WTC11 (cell line): Measurements from ENCODE around the gene SLC1A4. TPM values are rescaled to one million over a fixed set of nuclear protein-coding genes. Genes with fewer than 3 reads are reported as not detected.

Experiments used
- ATAC-seq: fragments of 200-7000 bp; cut with Tn5 transposase; 2 replicates; pipeline ENCODE4 v1.10.0; 2021; ENCODE audit warnings: mild to moderate bottlenecking, moderate library complexity
- CTCF ChIA-PET: fragments of 300-600 bp; sonication (Branson Sonifier 250); formaldehyde crosslinking; loops from one replicate; lab custom pipeline; 2021; ENCODE audit warnings: antibody characterized with exemption; lab: Charles Lee
- POLR2A ChIA-PET: fragments of 350-600 bp; sonication (Branson Sonifier 250); formaldehyde crosslinking; loops from one replicate; lab custom pipeline; 2021; ENCODE audit warnings: antibody characterized with exemption; lab: Charles Lee
- DNase-seq: peaks from one replicate; pipeline ENCODE4 v3.0.0; 2021; ENCODE audit warnings: low spot score
- H3K27ac Mint-ChIP-seq: 2 replicates; pipeline ENCODE4 v1.8.0; 2021; ENCODE audit warnings: mixed read lengths
- H3K27me3 Mint-ChIP-seq: 2 replicates; pipeline ENCODE4 v1.8.0; 2021; ENCODE audit warnings: low read depth, mild to moderate bottlenecking, moderate library complexity, mixed read lengths
- H3K36me3 Mint-ChIP-seq: 2 replicates; pipeline ENCODE4 v1.8.0; 2021; ENCODE audit warnings: mixed read lengths
- H3K4me1 Mint-ChIP-seq: 2 replicates; pipeline ENCODE4 v1.8.0; 2022; ENCODE audit warnings: mixed read lengths
- H3K4me3 Mint-ChIP-seq: 2 replicates; pipeline ENCODE4 v1.8.0; 2021; ENCODE audit warnings: mild to moderate bottlenecking, moderate library complexity, mixed read lengths
- H3K9me3 Mint-ChIP-seq: 2 replicates; pipeline ENCODE4 v1.8.0; 2021; ENCODE audit warnings: mixed read lengths
- ATF1 ChIP-seq: sonication (generic); formaldehyde crosslinking; IDR thresholded peaks from 2 replicates; pipeline ENCODE4 v1.8.1; 2023; ENCODE audit warnings: mild to moderate bottlenecking, moderate library complexity, missing genetic modification reagents
- ATF3 ChIP-seq: sonication (generic); formaldehyde crosslinking; conservative IDR thresholded peaks from 2 replicates; pipeline ENCODE4 v1.8.1; 2022; ENCODE audit warnings: mild to moderate bottlenecking, missing genetic modification reagents
- ATF6 ChIP-seq: sonication (generic); formaldehyde crosslinking; IDR thresholded peaks from 2 replicates; pipeline ENCODE4 v1.8.1; 2023; ENCODE audit warnings: mild to moderate bottlenecking, missing genetic modification reagents
- CBFB ChIP-seq: sonication (generic); formaldehyde crosslinking; IDR thresholded peaks from 2 replicates; pipeline ENCODE4 v1.8.1; 2022; ENCODE audit warnings: mild to moderate bottlenecking, low read depth, missing genetic modification reagents
- CDX4 ChIP-seq: fragments of 250-450 bp; sonication (Bioruptor Pico); IDR thresholded peaks from 2 replicates; pipeline ENCODE4 v1.9.0; 2021; ENCODE audit warnings: moderate library complexity, mild to moderate bottlenecking, inconsistent platforms, borderline replicate concordance
- CREB1 ChIP-seq: sonication (generic); formaldehyde crosslinking; IDR thresholded peaks from 2 replicates; pipeline ENCODE4 v1.8.0; 2023; ENCODE audit warnings: mild to moderate bottlenecking, missing genetic modification reagents
- E2F1 ChIP-seq: sonication (generic); formaldehyde crosslinking; IDR thresholded peaks from 2 replicates; pipeline ENCODE4 v1.8.0; 2022; ENCODE audit warnings: mild to moderate bottlenecking, missing genetic modification reagents
- E2F4 ChIP-seq: sonication (generic); formaldehyde crosslinking; IDR thresholded peaks from 2 replicates; pipeline ENCODE4 v1.8.1; 2022; ENCODE audit warnings: low read depth, mild to moderate bottlenecking, moderate library complexity, missing genetic modification reagents, borderline replicate concordance
- FOXJ3 ChIP-seq: sonication (generic); formaldehyde crosslinking; IDR thresholded peaks from 2 replicates; pipeline ENCODE4 v1.9.0; 2021; ENCODE audit warnings: missing genetic modification reagents, mild to moderate bottlenecking, borderline replicate concordance
- PREB ChIP-seq: sonication (generic); formaldehyde crosslinking; IDR thresholded peaks from 2 replicates; pipeline ENCODE4 v1.8.1; 2022; ENCODE audit warnings: mild to moderate bottlenecking, missing genetic modification reagents, moderate library complexity, borderline replicate concordance
- SMAD3 ChIP-seq: sonication (generic); formaldehyde crosslinking; IDR thresholded peaks from 2 replicates; pipeline ENCODE4 v1.8.0; 2022; ENCODE audit warnings: missing genetic modification reagents, mild to moderate bottlenecking, borderline replicate concordance
- SMAD4 ChIP-seq: sonication (generic); formaldehyde crosslinking; IDR thresholded peaks from 2 replicates; pipeline ENCODE4 v1.8.0; 2022; ENCODE audit warnings: mild to moderate bottlenecking, missing genetic modification reagents
- SP1 ChIP-seq: sonication (generic); formaldehyde crosslinking; conservative IDR thresholded peaks from 2 replicates; pipeline ENCODE4 v1.8.1; 2022; ENCODE audit warnings: missing genetic modification reagents
- STAT6 ChIP-seq: sonication (generic); formaldehyde crosslinking; conservative IDR thresholded peaks from 2 replicates; pipeline ENCODE4 v1.8.1; 2023; ENCODE audit warnings: mild to moderate bottlenecking, low read depth, missing genetic modification reagents, moderate library complexity
- USF2 ChIP-seq: sonication (generic); formaldehyde crosslinking; IDR thresholded peaks from 2 replicates; pipeline ENCODE4 v1.8.1; 2023; ENCODE audit warnings: mild to moderate bottlenecking, missing genetic modification reagents, moderate library complexity
- ZBTB43 ChIP-seq: sonication (generic); formaldehyde crosslinking; IDR thresholded peaks from 2 replicates; pipeline ENCODE4 v1.8.1; 2023; ENCODE audit warnings: mild to moderate bottlenecking, missing genetic modification reagents
- ZNF263 ChIP-seq: sonication (generic); formaldehyde crosslinking; IDR thresholded peaks from 2 replicates; pipeline ENCODE4 v1.8.1; 2022; ENCODE audit warnings: low read depth, mild to moderate bottlenecking, moderate library complexity, missing genetic modification reagents
- ZNF396 ChIP-seq: fragments of 250-450 bp; sonication (Bioruptor Pico); IDR thresholded peaks from 2 replicates; pipeline ENCODE4 v1.8.0; 2021; ENCODE audit warnings: mild to moderate bottlenecking, moderate library complexity, borderline replicate concordance
- ZNF425 ChIP-seq: fragments of 250-450 bp; sonication (Bioruptor Pico); conservative IDR thresholded peaks from 2 replicates; pipeline ENCODE4 v1.9.0; 2021; ENCODE audit warnings: mild to moderate bottlenecking
- ZNF671 ChIP-seq: fragments of 250-450 bp; sonication (Bioruptor Pico); IDR thresholded peaks from 2 replicates; pipeline ENCODE4 v1.8.0; 2021; ENCODE audit warnings: mild to moderate bottlenecking
- total RNA-seq: library from RNA; stranded (reverse); gene quantifications from 3 replicates; pipeline ENCODE4 v1.2.3, GENCODE V29; 2021

Gene SLC1A4
- total RNA-seq, 1 experiment from 2014 or later = 1.6 TPM

- TF ChIP-seq E2F1 (CRISPR knock-in tag) (no peak), CDX4 (CRISPR knock-in tag) (no peak), FOXJ3 (CRISPR knock-in tag) (no peak), STAT6 (CRISPR knock-in tag) (no peak), ZNF396 (CRISPR knock-in tag) (no peak), ZNF263 (no peak), ATF6 (CRISPR knock-in tag) (no peak), USF2 (CRISPR knock-in tag) (no peak), SMAD4 (CRISPR knock-in tag) (no peak)
Measured at GRCh38 chr2:64982932-64983331, 6.3 kb upstream of the SLC1A4 start (continued).

GRCh38 chr2:64985447-64985846, 3.8 kb upstream of the SLC1A4 start:
- no peaks in the 10 kb centered on the region for H3K36me3 Mint-ChIP-seq
- ATAC-seq (no peak), DNase-seq (no peak)
- H3K4me1 Mint-ChIP-seq = peaks cover 17% of the 10 kb centered on the region
- peaks cover 36% of the 10 kb centered on the region for H3K27me3 Mint-ChIP-seq
- H3K27ac Mint-ChIP-seq = no peak overlapping the region
- ChIA-PET CTCF (no interaction called here), POLR2A (no interaction called here)
- no peaks in the 10 kb centered on the region for H3K9me3 Mint-ChIP-seq
- no peak overlapping the region for H3K4me3 Mint-ChIP-seq
- TF ChIP-seq E2F4 (CRISPR knock-in tag) (no peak), CBFB (no peak), PREB (CRISPR knock-in tag) (no peak), ZNF425 (CRISPR knock-in tag) (no peak), CREB1 (CRISPR knock-in tag) (no peak), ATF1 (CRISPR knock-in tag) (no peak), ATF6 (CRISPR knock-in tag) (no peak), SP1 (CRISPR knock-in tag) (no peak), SMAD3 (CRISPR knock-in tag) (no peak), ATF3 (no peak), ZNF671 (no peak), ZBTB43 (CRISPR knock-in tag) (no peak)
